HepG2 (cell line): ENCODE measurements around the gene CTNND2. TPM values are rescaled to one million over a fixed set of nuclear protein-coding genes. Genes with fewer than 3 reads are reported as not detected.

Experiments
- ATAC-seq: fragments of 200-7000 bp; cut with Tn5 transposase; 3 replicates; pipeline ENCODE4 v1.9.1; 2020; ENCODE audit warnings: mild to moderate bottlenecking, moderate library complexity
- BruUV-seq: library from RNA; stranded (reverse); fragments of 400-500 nt; replicated peaks from 2 replicates; lab custom pipeline; 2021; lab: Mats Ljungman, UMichigan
- CTCF ChIA-PET: fragments of 300-600 bp; formaldehyde crosslinking; extraction: SDS; loops from one replicate; lab custom pipeline; 2021; ENCODE audit warnings: low total read pairs, inconsistent platforms, low intra/inter-chr PET ratio; lab: Yijun Ruan, JAX
- POLR2A ChIA-PET: fragments of 350-600 bp; sonication (Branson Sonifier 250); formaldehyde crosslinking; loops from one replicate; lab custom pipeline; 2020; ENCODE audit warnings: antibody characterized with exemption, inconsistent platforms; lab: Yijun Ruan, JAX
- DNase-seq: peaks from one replicate; pipeline ENCODE4 v3.0.0-alpha.2; 2015; ENCODE audit warnings: low spot score
- FAIRE-seq: peaks from 3 replicates; lab custom pipeline; 2011; peaks lifted over from hg19 to GRCh38; lab: Jason Lieb, UNC
- H2AFZ ChIP-seq: one replicate; pipeline ENCODE4 v1.6.1; 2011; ENCODE audit warnings: low read length, inconsistent platforms
- H3K27ac ChIP-seq: fragments of 300-600 bp; 3 replicates; pipeline ENCODE4 v1.8.0; 2011; ENCODE audit warnings: mixed run types, mild to moderate bottlenecking, mixed read lengths, low read length, inconsistent platforms; ENCODE audit not compliant: insufficient read depth; ENCODE audit errors: extremely low read length
- H3K27me3 ChIP-seq, 2 experiments: fragments of 200-600 bp in 1 of 2; 2 replicates in 1 of 2; 3 replicates in 1 of 2; pipeline versions ENCODE4 v1.6.0 to v1.8.0; 2011; ENCODE audit warnings: low read length in 2 of 2, mild to moderate bottlenecking in 2 of 2, moderate library complexity in 2 of 2, inconsistent platforms in 1 of 2; ENCODE audit not compliant: insufficient read depth in 2 of 2, control insufficient read depth in 1 of 2
- H3K36me3 ChIP-seq, 2 experiments: fragments of 200-600 bp in 1 of 2; replicated peaks in 1 of 2; 2 replicates in 1 of 2; 3 replicates in 1 of 2; pipeline versions ENCODE4 v1.5.1 to v1.8.0; 2011; ENCODE audit warnings: low read length in 2 of 2, inconsistent platforms in 1 of 2; ENCODE audit not compliant: insufficient read depth in 2 of 2, control insufficient read depth in 1 of 2
- H3K4me1 ChIP-seq: 2 replicates; pipeline ENCODE4 v1.5.1; 2012; ENCODE audit warnings: low read length, inconsistent platforms; ENCODE audit not compliant: insufficient read depth
- H3K4me2 ChIP-seq: 2 replicates; pipeline ENCODE4 v1.6.0; 2011; ENCODE audit warnings: low read depth, low read length, inconsistent platforms
- H3K4me3 ChIP-seq, 3 experiments: fragments of 200-600 bp in 1 of 3; sonication (generic), shearing (Covaris generic) in 1 of 3; replicated peaks in 1 of 3; 2 replicates each; pipeline ENCODE4 v1.5.1; 2011 to 2016; ENCODE audit warnings: low read length in 3 of 3, inconsistent platforms in 2 of 3, low read depth in 2 of 3, mild to moderate bottlenecking in 2 of 3, control low read depth in 1 of 3, mixed read lengths in 1 of 3; ENCODE audit not compliant: insufficient read depth in 1 of 3
- H3K79me2 ChIP-seq: one replicate; pipeline ENCODE4 v1.6.1; 2011; ENCODE audit warnings: low read length, inconsistent platforms; ENCODE audit not compliant: insufficient read depth
- H3K9ac ChIP-seq: 2 replicates; pipeline ENCODE4 v1.6.0; 2011; ENCODE audit warnings: mild to moderate bottlenecking, low read depth, low read length, inconsistent platforms; ENCODE audit not compliant: insufficient read depth
- H3K9me3 ChIP-seq: 2 replicates; pipeline ENCODE4 v1.5.1; 2012; ENCODE audit warnings: mild to moderate bottlenecking, low read length
- H4K20me1 ChIP-seq: 2 replicates; pipeline ENCODE4 v1.6.0; 2011; ENCODE audit warnings: inconsistent platforms, mild to moderate bottlenecking, low read length, moderate library complexity; ENCODE audit not compliant: insufficient read depth
- SMAD9 ChIP-seq: sonication (generic); formaldehyde crosslinking; IDR thresholded peaks from 2 replicates; pipeline ENCODE4 v1.5.1; 2020; ENCODE audit warnings: mild to moderate bottlenecking, missing genetic modification reagents
- SNRNP70 ChIP-seq: fragments of 200-400 bp; formaldehyde crosslinking; IDR thresholded peaks from 2 replicates; pipeline ENCODE4 v1.6.1; 2017; ENCODE audit warnings: mild to moderate bottlenecking, low read depth, low read length, moderate library complexity
- ZC3H13 ChIP-seq: sonication (generic); formaldehyde crosslinking; IDR thresholded peaks from 2 replicates; pipeline ENCODE4 v1.8.1; 2023; ENCODE audit warnings: mild to moderate bottlenecking, missing genetic modification reagents, moderate library complexity
- ZIK1 ChIP-seq: sonication (generic); formaldehyde crosslinking; IDR thresholded peaks from 2 replicates; pipeline ENCODE4 v1.5.0; 2020; ENCODE audit warnings: mild to moderate bottlenecking, low read depth, missing genetic modification reagents, borderline replicate concordance
- ZNF138 ChIP-seq: sonication (generic); formaldehyde crosslinking; IDR thresholded peaks from 2 replicates; pipeline ENCODE4 v1.5.0; 2020; ENCODE audit warnings: mild to moderate bottlenecking, low read depth, missing genetic modification reagents
- ZNF256 ChIP-seq: sonication (generic); formaldehyde crosslinking; conservative IDR thresholded peaks from 2 replicates; pipeline ENCODE4 v1.4.0; 2020; ENCODE audit warnings: missing genetic modification reagents
- ZNF264 ChIP-seq: sonication (generic); formaldehyde crosslinking; IDR thresholded peaks from 2 replicates; pipeline ENCODE4 v1.4.0; 2020; ENCODE audit warnings: missing genetic modification reagents
- ZNF720 ChIP-seq: sonication (generic); formaldehyde crosslinking; IDR thresholded peaks from 2 replicates; pipeline ENCODE4 v1.4.0; 2020; ENCODE audit warnings: missing genetic modification reagents
- WGBS: methylation state at CpG from one replicate; pipeline ENCODE4 v1.1.6; 2017; ENCODE audit warnings: low lambda C conversion rate; 5-methylcytosine and 5-hydroxymethylcytosine counted together
- in situ Hi-C: cut with HindIII; loops from 2 replicates; pipeline ENCODE4 v1.10.0; 2017; ENCODE audit warnings: low pct_unique_long_range_greater_than_20kb; ENCODE audit not compliant: extremely low pct_ligation_motif_present
- intact Hi-C: fragments of 100-400 bp; cut with micrococcal nuclease; formaldehyde crosslinking; loops from one replicate; pipeline ENCODE4 v1.10.0; 2022; ENCODE audit not compliant: unreplicated experiment
- polyA plus RNA-seq, 8 experiments: library from polyadenylated mRNA; depleted of rRNA in 3 of 8; stranded (reverse) in 7 of 8; unstranded in 1 of 8; fragments of >200 nt; fragmentation: Illumina TruSeq in 4 of 8; extraction: Trizol in 4 of 8; gene quantifications; 2 replicates each; pipeline versions ENCODE4 v1.2.1 to v1.2.3, GENCODE V29; 2011 to 2016; ENCODE audit warnings: low read depth in 4 of 8, missing spikeins in 1 of 8, mixed read lengths in 1 of 8; ENCODE audit not compliant: insufficient read depth in 1 of 8
- total RNA-seq, 5 experiments: library from RNA; depleted of rRNA; stranded (reverse); fragments of >200 nt; fragmentation: Illumina TruSeq; extraction: Trizol; gene quantifications; 2 replicates each; pipeline ENCODE4 v1.2.3, GENCODE V29; 2016; ENCODE audit warnings: low read depth in 1 of 5
- TF ChIP-seq, protein P1 (sequence below): sonication (generic); formaldehyde crosslinking; IDR thresholded peaks from 2 replicates; pipeline ENCODE4 v1.5.0; 2020; ENCODE audit warnings: missing genetic modification reagents

CTNND2 gene
- total and polyA plus RNA-seq, 2 of the 13 experiments (the other 11 are each of a cell fraction or from before 2014, with no cell fraction given) = not detected

DNA sequence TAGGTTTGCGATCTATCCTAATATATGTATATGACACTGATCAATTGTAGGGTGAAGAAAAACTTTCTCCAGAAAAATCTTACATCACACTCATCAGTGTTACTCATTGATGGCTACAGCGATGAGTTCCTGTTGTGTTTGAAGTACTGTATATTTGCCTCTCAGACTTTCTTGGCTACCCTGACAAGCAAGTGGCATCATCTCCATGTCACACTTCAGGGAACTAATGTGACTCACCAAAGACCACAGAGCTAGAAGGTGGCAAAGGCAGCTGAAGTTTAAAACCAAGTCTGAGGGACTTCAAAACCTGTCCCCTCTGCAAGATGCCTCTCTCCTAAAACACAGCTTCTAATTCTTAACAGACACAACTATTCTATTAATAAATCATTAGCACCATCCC is 451.4 kb downstream of the CTNND2 start:
- BruUV-seq = no TSS peak
- TF ChIP-seq, protein P1, sequence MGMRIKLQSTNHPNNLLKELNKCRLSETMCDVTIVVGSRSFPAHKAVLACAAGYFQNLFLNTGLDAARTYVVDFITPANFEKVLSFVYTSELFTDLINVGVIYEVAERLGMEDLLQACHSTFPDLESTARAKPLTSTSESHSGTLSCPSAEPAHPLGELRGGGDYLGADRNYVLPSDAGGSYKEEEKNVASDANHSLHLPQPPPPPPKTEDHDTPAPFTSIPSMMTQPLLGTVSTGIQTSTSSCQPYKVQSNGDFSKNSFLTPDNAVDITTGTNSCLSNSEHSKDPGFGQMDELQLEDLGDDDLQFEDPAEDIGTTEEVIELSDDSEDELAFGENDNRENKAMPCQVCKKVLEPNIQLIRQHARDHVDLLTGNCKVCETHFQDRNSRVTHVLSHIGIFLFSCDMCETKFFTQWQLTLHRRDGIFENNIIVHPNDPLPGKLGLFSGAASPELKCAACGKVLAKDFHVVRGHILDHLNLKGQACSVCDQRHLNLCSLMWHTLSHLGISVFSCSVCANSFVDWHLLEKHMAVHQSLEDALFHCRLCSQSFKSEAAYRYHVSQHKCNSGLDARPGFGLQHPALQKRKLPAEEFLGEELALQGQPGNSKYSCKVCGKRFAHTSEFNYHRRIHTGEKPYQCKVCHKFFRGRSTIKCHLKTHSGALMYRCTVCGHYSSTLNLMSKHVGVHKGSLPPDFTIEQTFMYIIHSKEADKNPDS (CRISPR knock-in tag) = no peak
- TF ChIP-seq ZNF720 (CRISPR knock-in tag) (no peak), ZNF138 (CRISPR knock-in tag) (no peak), ZC3H13 (CRISPR knock-in tag) (no peak), ZIK1 (CRISPR knock-in tag) (no peak), ZNF256 (no peak), SNRNP70 (no peak), ZNF264 (no peak), SMAD9 (CRISPR knock-in tag) (no peak)
- POLR2A ChIA-PET = no interaction called here
- intact Hi-C loops = no loop called here
- FAIRE-seq (no peak), DNase-seq (no peak), ATAC-seq (no peak)
- H3K4me1 ChIP-seq = no peaks in the 10 kb centered on the region
- H3K36me3 ChIP-seq = no peaks in the 10 kb centered on the region
- H2AFZ ChIP-seq = no peak overlapping the region
- H3K9me3 ChIP-seq = no peaks in the 10 kb centered on the region
- in situ Hi-C loops = no loop called here
- H3K27me3 ChIP-seq = no peaks in the 10 kb centered on the region; a peak in 1 of 5 replicates
- H3K27ac ChIP-seq = no peak overlapping the region
- no peak overlapping the region for H3K4me2 ChIP-seq
- no peaks in the 10 kb centered on the region for H3K79me2 ChIP-seq
- no peaks in the 10 kb centered on the region for H4K20me1 ChIP-seq
- CTCF ChIA-PET = no interaction called here
- no peak overlapping the region for H3K4me3 ChIP-seq
- no peak overlapping the region for H3K9ac ChIP-seq
- 29% methylated on average over 2 of the region's 2 CpGs for WGBS
